Stimulated activated CD8-positive, alpha-beta memory T cell treated with anti-CD3 and anti-CD28 coated beads, Interleukin-2, amount 100 ng/mL, for 48 hours (primary cell): Measurements from ENCODE around the gene CACNA1C.

Experiments
- DNase-seq, 2 donors: peaks; one replicate each; pipeline ENCODE4 v3.0.0-alpha.2; 2020; ENCODE audit warnings: low read depth in 2 of 2

Gene CACNA1C

DNA sequence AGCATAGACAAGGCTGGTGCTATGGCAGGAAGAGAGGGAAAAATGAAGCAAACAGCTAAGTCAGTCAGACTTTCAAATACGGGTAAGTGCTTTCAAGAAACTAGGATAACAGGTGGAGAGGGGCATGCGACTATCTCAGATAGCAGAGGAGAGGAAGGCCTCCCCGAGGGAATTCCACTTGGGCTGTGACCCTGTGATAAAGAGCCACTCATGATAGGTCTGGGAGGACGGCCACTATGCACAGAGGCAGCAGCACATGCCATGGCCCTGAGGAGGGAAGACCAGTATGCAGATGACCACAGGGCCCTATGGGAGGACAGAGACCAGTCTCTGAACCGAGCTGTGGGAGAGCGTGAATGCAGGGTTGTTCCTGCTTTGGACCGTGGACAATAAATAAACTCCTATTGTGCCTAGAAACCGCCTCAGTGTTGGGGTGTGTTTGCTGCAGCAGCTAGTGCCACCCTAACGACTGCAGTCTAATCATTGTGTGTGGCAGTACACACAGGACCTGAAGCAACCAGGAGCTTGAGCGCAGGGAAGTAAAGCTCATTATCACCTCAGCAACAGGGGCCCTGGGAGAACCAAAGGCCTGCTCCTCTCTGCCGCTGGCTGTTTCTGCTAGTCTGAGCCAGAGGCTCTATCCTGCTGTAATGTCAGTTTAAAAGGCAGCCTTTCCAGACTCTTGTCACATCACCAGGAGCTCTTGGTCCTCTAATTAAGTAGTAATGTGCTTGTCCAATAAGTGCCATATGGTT, 119.1 kb downstream of the CACNA1C start:
- no peak for DNase-seq

DNA sequence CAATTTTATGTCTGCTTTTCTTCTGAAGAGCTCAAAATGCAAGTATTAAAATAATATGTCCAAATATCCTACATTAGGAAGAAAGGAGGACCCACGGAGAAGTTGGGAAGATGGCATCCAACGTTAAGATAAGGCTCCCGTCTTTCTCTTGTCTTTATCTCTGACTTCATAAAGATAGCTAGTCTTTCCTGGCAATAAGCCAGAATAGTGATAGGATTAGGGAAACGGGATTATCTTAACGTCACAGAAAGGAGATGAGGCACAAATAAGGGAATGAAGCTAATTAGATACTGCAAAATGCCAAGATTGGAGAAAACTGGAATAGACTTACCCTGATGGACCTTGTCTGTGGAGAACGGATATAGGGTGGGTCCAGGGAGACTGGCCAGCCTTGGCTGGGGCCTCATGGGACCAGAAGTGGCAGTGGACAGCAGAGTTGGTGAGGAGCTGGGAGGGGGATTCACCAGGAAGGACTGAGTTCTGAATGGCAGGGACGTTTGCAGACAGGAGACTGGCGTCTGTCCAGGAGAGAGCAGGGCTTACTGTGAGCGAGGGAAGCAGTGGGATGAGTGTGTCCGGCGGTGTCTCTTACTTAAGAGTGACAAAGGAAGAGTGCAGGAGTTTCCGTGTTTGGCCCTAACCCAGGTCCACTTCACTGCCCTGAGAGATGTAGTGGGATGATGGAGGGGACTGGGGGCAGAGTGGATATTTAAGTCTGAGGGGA, 119.9 kb downstream of the CACNA1C start:
- DNase-seq: no peak

DNA sequence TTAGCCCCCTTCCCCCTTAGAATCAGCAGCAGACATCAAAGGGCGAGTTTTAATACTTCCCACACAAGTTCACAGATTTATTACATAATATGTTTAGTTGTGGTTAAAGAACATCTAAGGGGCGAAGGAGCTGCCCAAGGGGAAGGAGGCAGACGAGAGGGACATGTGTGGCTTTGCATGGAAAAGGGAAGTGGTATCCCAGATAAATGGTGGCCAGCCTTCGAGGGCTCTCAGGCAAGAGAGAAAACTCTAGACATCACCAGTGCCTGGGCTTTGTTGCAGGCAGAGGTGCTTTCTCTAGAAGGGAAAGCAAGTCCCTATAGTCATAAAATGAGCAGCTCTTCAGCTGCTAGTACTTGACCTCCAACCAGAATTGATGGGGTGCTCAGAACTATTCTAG, 121.2 kb downstream of the CACNA1C start:
- DNase-seq: no peak

DNA sequence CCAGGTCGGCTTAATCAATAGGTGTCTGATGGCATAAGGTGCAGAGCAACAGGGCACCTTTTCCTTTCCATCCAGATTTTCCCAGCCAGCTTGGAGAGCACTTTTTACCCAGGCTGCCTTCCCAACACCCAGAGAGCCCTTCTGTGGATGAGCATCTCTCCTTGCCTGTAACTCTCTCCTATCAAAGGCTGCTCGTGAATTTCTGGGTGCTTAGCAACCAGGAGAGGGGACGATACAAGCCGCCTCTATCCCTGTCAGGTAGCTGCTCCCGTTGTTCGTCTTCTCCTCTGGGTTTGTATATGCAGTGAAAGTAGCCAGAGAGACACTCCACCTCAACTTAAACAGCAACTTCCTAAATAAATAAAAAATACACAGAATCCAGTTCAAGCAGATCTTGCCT, 124.2 kb downstream of the CACNA1C start:
- DNase-seq: no peak

DNA sequence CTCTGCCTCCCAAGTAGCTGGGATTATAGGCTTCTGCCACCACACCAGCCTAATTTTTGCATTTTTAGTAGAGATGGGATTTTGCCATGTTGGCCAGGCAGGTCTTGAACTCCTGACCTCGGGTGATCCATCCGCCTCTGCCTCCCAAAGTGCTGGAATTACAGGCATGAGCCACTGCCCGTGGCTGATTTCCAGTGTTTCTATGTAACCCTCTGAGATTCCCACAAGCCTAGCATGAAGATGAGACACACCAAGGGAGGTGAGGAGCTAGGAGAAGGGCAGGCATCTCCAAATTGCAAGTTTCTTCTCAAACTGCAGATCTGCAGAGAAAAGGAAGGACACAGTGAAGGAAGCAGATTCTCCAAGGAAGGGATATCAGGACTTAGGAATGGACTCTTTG, 125.0 kb downstream of the CACNA1C start:
- no peak for DNase-seq

DNA sequence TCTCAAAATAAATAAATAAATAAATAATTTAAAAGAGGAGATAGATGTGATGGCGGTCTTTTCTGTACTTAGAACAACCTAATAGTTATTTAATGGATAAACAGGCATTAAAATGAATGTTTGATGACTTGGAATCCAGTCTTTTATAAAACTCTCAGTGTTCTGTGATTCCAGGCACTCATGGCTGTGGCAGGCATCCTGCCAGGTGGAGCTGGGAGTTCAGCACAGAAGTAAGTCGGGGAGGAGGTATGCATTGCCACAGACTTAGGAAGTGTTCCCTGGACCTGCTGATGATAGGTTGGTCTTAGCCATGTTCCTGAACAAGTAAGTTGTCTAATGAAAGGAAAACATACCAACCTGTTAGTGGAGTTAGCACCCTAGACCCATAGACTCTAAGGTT, 126.3 kb downstream of the CACNA1C start:
- no peak for DNase-seq

DNA sequence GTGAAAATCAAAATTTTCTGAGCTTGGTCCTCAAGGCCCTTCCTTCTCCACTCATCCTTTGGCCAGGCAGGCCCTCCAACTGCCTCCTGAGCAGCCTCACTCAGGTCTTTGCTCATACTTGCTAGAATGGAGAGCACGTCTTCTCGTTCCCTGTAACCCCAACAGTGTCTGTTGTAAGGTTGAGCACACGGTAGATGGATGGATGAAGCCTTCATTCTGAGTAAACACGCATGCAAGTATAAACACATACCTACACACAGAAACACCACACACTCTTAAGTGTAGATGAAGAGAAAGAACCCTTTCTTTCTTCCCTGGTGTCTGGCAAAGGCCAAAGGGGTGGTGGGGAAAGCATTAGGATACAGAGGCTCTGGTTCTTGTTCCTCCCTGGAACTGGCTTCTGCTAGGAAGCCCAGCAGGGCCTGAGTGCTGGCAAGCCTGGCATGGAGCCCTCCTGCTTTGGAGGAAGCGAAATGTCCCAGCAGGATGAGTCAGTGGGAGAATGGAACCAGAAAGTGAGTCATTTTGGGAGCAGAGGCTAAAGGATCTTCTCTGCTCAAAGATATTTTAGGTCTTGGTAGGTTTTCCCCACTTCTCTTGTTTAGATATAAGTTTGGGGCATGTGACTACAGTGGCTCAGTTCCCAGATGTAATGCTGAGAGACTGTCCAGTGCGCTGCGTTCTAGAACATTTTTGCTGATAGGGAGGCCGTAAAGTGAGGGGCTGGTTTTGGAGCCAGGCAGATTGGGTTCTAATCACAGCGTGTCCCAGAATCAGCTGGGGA, 127.4 kb downstream of the CACNA1C start:
- DNase-seq: no peak

DNA sequence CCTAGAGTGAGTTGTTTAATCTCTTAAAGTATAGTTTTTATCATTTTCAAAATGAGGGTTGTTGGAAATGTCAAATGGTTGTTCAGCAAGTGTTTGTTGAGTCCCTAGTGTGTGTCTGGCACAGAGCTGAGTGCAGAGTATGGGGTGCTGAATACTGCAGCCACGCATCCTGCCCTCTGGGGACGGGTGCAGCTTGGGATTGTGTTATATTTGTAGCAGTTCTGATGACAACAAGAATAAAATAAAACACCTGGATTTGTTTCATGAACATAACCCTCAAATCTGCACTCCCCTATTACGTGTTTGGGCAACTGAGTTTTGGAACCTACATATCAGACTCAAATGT, 127.9 kb downstream of the CACNA1C start:
- no peak for DNase-seq

DNA sequence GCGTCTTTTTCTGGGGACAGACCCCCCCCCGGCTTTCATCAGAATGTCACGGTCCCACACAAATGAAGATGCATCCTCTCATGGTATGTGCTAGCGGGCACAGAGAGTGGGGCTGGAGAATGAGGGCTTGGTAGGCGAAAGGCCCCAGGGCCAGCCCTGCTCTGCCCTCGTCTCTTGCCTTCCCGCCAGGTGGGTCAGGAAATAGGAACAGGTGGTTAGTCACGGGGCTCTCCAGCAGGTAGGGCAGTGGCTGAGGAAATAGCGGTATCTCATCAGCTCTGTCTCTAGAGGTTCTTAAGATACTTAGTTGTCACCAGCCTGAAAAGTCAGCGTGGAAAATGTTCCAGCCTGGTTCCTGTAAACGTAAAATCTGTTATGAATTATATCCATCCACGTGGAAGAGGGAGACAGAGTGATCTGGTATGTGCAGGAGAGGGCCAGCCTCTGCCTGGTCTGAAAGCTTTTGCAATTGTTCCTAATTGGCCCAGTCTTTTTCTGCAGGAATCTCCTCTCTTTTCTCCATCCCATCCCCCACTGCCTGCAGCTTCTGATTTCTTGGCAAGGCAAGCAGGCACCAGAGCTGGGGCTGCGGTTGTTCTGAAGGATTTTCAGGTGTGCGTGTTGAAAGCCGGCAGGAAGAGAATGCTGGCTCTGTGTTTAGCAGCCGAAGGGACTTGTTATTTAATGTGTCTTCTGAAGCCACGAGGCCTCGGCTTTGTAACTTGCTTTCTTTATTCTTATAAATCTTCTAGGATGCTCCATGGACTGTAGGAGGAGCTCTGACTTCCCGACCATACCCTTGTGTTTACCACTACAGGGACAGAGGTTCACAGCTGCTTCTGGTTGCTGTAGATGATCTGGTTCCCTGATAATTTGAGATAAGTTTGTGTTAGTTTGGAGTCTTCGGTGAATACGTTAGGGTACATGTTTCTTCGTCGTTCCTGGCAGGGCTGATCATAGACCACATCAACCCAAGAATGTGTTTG, 131.1 kb downstream of the CACNA1C start:
- no peak for DNase-seq

DNA sequence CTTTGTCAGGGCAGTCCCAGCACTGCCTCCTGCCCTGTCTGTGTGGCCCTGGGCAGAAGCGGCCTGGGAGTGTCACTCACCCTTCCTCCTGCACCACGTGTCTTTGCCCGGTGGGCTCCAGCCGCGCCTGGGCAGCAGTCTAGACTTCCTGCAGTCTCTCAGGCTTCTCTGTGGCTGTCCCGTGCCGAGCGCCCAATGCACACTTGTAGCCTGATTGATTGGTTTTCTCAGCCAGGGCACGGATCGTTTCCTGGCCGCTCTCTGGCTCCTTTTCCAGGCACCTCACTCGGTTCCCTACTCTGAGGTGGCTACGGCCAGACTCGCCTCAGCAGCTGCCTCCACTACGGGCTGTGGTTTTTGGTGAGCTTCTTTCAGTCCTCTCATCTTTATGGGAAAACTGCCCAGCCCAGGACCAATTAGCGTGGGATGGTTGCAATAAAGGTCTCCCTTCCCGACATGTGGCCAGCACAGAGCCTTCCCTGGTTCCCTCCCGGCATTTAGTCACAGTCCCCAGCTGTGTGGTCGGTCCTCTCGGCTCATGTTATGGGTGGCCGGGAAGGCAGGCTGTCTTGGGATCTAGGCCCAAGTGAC, 133.1 kb downstream of the CACNA1C start:
- DNase-seq: no peak

DNA sequence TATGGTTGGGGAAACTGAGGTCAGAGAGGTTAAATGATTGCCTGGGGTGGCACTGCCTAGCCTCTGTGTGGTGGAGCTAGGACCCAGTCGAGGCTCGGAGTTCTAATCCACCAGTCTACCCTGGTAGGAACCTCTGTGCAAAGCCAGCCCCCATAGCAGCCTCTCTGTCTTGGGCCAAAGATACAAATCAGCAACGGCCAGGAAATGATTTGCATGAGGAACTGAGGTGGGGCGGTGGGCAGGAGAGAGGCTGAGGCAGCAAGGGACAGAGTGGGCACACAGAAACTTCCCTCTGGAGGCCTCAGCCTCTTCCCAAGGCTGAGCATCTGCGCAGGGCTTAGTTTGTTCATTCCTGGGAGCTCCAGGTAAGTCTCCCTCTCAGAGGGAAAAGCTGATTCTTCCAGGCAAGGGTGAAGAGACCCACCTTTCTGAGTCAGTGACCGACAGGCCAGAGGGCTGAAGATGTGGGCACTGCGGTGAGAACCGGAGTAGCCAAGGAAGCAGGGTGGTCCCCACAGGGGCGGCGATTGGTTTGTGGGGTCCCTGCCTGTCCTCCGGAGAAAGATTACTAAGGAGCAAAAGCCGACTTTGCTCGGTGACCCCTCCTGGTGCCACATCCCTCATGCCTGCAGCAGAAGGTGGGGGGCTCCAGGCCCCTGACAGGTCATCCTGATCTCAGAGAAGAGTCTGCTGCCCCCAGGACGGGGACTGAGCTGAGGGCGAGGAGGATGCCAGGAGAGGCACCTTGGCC, 134.6 kb downstream of the CACNA1C start:
- DNase-seq: no peak

DNA sequence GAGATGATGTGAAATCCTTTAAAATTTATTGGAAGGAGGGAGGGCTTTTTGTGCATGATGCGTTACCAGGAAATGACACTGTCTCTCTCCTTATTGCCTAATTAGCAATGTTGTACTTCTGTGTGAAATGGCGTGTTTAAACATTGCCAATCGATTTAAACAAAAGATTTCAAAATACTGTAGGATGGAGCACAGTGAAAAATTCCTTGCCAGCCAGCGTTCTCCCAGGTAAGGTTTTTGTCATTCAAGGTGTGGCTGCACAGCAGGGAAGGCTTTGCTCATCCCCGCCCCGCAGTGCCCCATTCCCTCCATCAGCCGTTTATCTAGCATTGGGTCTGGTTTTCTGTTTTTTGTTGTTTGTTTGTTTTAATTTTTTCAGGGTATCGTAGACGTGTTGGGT, 137.3 kb downstream of the CACNA1C start:
- no peak for DNase-seq

DNA sequence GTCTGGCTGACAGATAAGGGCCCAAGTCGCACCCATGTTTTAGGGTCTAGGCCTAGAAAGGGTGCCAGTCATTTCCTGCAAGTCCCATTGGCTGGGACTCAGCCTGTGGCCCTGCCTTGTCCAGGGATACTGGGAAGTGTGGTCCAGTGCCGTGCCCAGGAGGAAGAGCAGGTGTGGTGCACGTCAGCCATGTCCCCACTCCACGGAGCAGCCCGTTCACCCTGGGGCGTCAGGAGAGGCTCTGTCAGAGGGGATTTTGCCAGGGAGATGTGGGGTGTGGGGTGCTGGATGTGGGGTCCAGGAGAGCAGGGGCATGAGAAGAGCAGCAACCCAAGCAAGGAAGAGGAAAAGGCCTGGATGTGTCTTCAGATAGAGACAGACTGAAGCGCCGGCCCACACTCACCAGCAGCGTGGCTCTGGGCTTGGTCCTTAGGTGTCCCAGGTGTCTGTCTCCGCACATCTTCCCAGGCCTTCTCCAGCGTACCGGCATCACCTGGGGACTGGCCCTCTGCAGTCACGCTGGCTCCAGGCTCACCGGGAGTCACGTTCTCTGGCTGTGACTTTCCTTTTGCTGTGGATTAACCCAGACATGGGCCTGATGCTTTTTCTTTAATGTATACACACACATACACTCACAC, 138.2 kb downstream of the CACNA1C start:
- DNase-seq: no peak

DNA sequence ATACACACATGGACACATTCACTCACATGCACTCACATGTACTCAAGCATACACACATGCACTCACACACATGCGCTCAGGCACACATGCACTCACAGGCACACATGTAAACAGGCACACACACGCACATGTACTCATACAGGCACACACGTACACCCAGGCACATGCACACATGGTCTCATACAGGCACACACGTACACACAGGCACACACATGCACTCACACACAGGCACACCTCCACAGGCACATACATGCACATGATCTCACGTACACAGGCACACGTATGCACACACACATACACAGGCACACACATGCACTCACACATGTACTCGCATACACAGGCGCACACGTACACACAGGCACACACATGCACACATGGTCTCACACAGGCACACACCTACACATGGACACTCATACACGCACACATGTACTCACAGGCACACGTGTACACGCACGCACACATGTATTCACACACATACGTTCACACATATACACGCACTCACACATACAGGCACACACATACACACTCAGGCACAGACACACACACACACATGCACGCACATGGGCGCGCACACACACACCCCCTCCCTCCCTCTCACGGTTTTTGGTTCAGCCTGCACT, 138.9 kb downstream of the CACNA1C start:
- DNase-seq: no peak

DNA sequence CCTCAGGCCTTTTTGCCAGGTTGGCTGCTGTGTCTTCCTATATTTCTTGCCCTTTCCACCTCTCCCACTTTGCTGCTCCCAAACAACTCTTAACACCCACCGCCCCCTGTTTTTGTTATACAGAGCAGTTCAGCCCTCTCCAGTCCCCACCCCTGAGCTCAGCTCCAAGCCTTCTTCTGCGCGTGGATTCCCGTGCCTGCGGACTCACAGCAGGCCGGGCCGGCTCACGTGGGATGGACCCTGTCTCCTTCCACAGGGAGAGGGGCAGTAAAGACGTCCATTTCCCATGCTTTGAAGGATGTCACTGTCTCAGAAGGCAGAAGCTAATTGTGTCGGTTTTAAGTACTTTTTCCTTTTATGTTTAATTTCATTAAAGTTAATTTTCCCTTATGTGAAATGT, 139.4 kb downstream of the CACNA1C start:
- DNase-seq: no peak

DNA sequence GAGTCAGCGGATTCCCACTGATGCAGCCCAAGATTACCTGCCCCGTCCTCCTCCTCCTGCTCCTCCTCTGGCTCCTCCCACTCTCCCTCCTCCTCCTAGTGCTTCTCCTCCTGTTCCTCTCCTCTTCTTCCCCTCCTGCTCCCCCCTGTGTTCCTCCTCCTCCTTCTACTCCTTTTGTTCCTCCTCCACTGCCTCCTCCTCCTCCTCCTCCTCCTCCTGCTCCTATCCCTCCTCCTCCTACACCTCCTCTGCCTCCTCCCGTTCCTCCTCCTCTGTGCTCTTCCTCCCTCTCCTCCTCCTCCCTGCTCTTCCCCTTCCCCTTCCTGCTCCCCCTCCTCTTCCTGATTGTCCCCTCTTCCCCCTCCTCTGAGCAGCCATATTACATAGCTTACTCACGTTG, 141.3 kb downstream of the CACNA1C start:
- no peak for DNase-seq

DNA sequence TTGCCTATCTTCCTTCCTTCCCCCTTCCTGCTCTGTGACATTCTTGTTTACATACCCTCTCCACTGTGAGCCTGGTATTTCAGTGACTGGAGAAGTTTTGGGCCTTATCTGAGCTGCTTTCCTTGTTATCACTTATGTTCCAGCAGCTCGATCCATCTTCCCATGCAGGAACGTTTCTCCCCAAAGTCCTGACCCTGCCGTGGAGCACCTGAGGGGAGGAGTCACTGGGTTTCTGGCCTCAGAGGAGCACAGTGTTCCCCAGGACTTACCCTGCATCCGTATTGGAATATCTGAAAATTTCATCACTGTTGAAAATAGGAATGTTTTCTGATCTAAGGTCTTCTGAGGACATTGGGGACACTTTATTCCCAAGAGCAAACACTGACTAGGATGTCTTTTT, 141.8 kb downstream of the CACNA1C start:
- DNase-seq: no peak

DNA sequence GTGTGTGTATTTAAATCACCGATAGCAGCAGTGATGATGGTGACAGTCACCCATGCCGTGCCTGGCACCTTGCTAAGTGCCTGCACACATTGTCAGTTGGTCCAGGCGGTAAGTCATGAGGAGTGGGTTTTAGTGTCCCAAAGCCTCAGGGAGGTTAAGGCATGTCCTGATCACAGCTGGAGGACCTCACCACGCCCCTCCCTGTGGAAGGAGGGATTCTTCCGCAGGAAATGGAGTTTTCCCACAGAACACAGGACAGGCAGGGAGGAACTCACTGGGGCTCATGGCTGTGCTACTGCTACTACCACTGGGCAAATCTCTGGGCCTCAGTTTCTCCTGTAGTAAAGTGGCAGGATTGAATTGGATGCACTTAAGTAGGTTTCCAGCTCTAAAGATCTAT, 142.3 kb downstream of the CACNA1C start:
- DNase-seq: no peak

DNA sequence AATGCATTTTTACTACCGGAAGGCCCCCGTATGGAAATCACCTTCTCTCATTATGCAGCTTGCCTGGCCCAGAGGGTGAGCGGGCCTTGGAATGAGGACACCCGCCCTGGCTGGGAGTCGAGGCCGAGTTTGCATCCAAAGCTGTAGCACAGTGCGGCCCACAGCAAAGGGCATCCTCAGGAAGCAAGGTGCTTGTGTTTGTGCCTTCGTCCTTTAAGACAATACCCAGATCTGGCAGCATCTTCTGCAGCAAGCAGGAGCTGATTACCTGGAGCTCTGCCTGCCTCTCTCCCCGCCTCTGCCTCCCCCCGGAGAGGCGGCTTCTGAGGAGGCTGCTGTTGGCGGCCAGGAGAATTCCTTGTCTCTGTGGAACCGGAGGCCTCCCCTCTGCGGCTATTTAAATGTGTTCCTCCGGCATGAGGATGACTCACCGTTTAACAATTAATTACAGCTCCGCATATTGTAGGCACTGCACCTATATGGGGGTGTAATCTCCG, 145.3 kb downstream of the CACNA1C start:
- no peak for DNase-seq
